ENCODE measurements around the gene AHRR. TPM values are rescaled to one million over a fixed set of nuclear protein-coding genes. Genes with fewer than 3 reads are reported as not detected.

Gene AHRR
- total and polyA plus RNA-seq, 3 donors from 2014 or later: 36.9 to 68.5 (median 43.4) TPM

DNA sequence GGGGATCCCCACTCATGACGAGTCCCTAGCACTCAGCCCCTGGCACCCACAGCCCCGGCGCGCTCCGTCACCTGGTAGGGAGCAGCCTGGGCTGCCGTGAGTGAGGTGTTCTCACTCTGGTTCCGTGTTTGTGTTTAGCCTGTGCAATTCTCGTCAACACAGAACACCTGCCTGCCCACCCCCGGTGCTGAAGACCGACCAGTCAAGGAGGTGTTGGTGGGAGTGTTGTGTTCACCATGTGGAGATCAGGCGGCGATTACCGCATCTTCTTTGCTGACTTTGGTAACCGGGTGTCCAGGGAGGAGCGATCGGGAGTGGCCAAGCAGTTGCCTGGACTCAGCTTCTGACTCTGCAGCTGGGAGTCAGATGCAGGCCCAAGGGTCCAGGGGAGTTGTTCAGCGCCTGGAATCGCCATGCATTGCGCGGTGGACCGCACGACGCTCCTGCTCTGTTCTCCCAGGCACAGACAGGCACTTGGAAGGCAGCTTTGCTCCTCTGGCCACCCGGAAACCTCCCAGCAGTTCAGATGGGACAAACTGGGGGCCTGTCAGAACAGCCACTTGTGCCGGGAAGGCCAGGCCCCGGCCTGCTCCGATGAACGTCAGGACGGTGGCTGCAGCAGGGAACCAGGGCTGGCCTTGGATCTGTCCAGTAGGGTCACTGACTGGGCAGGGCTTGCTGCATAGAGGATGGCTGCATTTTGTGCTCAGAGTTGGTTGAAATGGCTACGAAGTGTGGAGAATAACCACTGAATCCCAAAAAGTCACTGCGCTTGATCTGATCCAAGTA is 149.6 kb downstream of the AHRR start:
- 86 to 91% methylated on average over 18 to 31 of the region's 31 CpGs for WGBS, 2 donors
- H3K4me3 ChIP-seq: no peak overlapping the region
- no peak for DNase-seq
- peaks cover 15% of the 10 kb centered on the region for H3K4me1 ChIP-seq
- H3K9me3 ChIP-seq: no peaks in the 10 kb centered on the region
- no peaks in the 10 kb centered on the region for H3K36me3 ChIP-seq (ENCODE audit: low read depth, missing control alignments)
- H3K27ac ChIP-seq: no peak overlapping the region
- no peaks in the 10 kb centered on the region for H3K27me3 ChIP-seq
- TF ChIP-seq POLR2A (IDR thresholded peaks at IDR 0.05): no peak
- TF ChIP-seq CTCF (IDR thresholded peaks at IDR 0.05): no peak
- intact Hi-C loops (cut with DNase I; ENCODE audit: low total_unique reads): no loop called here

GRCh38 chr5:471750-472058 is 150.2 kb downstream of the AHRR start:
- TF ChIP-seq POLR2A (IDR thresholded peaks at IDR 0.05) (no peak), CTCF (IDR thresholded peaks at IDR 0.05) (no peak)
- 56 to 69% methylated on average over 6 of the region's 6 CpGs for WGBS, 2 donors
- no peak for DNase-seq
- H3K4me1 ChIP-seq: peaks cover 15% of the 10 kb centered on the region
- H3K36me3 ChIP-seq (ENCODE audit: low read depth, missing control alignments): no peaks in the 10 kb centered on the region
- H3K27ac ChIP-seq: peak overlapping the region in 1 of 2 donors; percentile 59
- no peaks in the 10 kb centered on the region for H3K9me3 ChIP-seq
- intact Hi-C loops (cut with DNase I; ENCODE audit: low total_unique reads): no loop called here
- H3K27me3 ChIP-seq: no peaks in the 10 kb centered on the region
- peak overlapping the region in 1 of 2 donors; percentile 83 for H3K4me3 ChIP-seq

DNA sequence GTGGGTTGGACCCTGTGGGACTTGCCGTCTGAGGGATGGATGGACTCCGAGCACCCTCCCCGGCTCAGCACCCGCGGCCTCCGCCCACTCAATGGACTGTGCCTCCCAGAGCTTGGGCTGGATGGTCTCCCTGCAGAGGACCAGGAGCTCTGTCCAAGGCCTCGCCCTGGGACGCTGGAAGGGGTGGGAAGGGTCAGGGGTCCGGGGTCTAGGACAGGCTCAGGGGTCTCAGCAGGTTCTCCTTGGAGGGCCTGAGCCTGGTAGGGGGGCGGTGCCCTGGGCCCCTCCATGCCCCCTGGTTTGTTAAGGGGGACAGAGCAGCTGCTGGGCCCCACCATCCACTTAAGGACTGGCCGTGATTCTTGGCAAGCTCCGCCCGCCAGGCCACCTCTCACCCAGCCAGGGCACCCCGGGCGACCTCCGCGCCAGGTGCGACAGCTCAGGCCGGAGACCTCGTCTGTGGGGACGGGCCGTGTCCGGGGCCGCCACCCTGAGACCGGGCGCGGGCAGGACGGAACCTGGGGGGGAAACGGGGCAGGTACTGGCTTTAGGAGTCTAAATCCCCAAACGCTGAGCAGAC is 150.7 kb downstream of the AHRR start:
- Histone ChIP-seq H3K4me3 (peak overlapping the region; percentile 83 to 91), H3K27ac (peak overlapping the region; percentile 59 to 77), H3K27me3 (no peaks in the 10 kb centered on the region), H3K4me1 (peaks cover 15% of the 10 kb centered on the region), H3K9me3 (no peaks in the 10 kb centered on the region), H3K36me3 (ENCODE audit: low read depth, missing control alignments) (no peaks in the 10 kb centered on the region)
- DNase-seq: no peak
- 3 to 11% methylated on average over 23 to 30 of the region's 30 CpGs for WGBS, 2 donors
- intact Hi-C loops (cut with DNase I; ENCODE audit: low total_unique reads): no loop called here
- TF ChIP-seq CTCF (IDR thresholded peaks at IDR 0.05) (no peak), POLR2A (IDR thresholded peaks at IDR 0.05) (no peak)

- TF ChIP-seq POLR2A (IDR thresholded peaks at IDR 0.05) (no peak), CTCF (IDR thresholded peaks at IDR 0.05) (no peak)
- peak; percentile 83 for DNase-seq
- Histone ChIP-seq H3K4me3 (peak overlapping the region; percentile 83 to 91), H3K27ac (peak overlapping the region; percentile 59 to 77), H3K27me3 (no peaks in the 10 kb centered on the region), H3K9me3 (no peaks in the 10 kb centered on the region), H3K4me1 (peaks cover 15% of the 10 kb centered on the region), H3K36me3 (ENCODE audit: low read depth, missing control alignments) (no peaks in the 10 kb centered on the region)
- 0% methylated on average over 6 to 68 of the region's 137 CpGs for WGBS, 2 donors
- intact Hi-C loops (cut with DNase I; ENCODE audit: low total_unique reads): no loop called here
These were observed 151.4 kb downstream of the AHRR start for GRCh38 chr5:472656-473550.
